GM12878 (cell line): ENCODE data around the gene MAP3K5. TPM values are rescaled to one million over a fixed set of nuclear protein-coding genes. Genes with fewer than 3 reads are reported as not detected.

Source experiments
- ATAC-seq: fragments of 200-7000 bp; cut with Tn5 transposase; 3 replicates; pipeline ENCODE4 v1.9.1; 2020; ENCODE audit warnings: mild to moderate bottlenecking, moderate library complexity
- BruUV-seq: library from RNA; stranded (reverse); fragments of 400-500 nt; replicated peaks from 2 replicates; lab custom pipeline; 2021; lab: Mats Ljungman, UMichigan
- CTCF ChIA-PET: fragments of 300-600 bp; sonication (Branson Sonifier 250); formaldehyde crosslinking; extraction: SDS; loops from one replicate; lab custom pipeline; 2021; ENCODE audit warnings: inconsistent platforms; lab: Yijun Ruan, JAX
- POLR2A ChIA-PET: fragments of 350-600 bp; formaldehyde crosslinking; extraction: SDS; loops from one replicate; lab custom pipeline; 2021; ENCODE audit warnings: inconsistent platforms; lab: Charles Lee
- RAD21 ChIA-PET: fragments of 300-600 bp; sonication (Branson Sonifier 250); formaldehyde crosslinking; loops from one replicate; lab custom pipeline; 2023; ENCODE audit warnings: antibody characterized with exemption; ENCODE audit not compliant: unreplicated experiment; lab: Charles Lee
- SMC1A ChIA-PET: fragments of 300-600 bp; sonication (Branson Sonifier 250); formaldehyde crosslinking; loops from one replicate; lab custom pipeline; 2023; ENCODE audit not compliant: unreplicated experiment, uncharacterized antibody; lab: Charles Lee
- DNase-seq: peaks from one replicate; pipeline ENCODE4 v3.0.0-alpha.2; 2011; ENCODE audit warnings: low read depth, low spot score
- FAIRE-seq: peaks from 3 replicates; lab custom pipeline; 2011; peaks lifted over from hg19 to GRCh38; lab: Jason Lieb, UNC
- H2AFZ ChIP-seq: 2 replicates; pipeline ENCODE4 v1.6.0; 2011; ENCODE audit warnings: low read depth, low read length, control low read depth; ENCODE audit not compliant: control insufficient read depth
- H3K27ac ChIP-seq: 2 replicates; pipeline ENCODE4 v1.5.1; 2011; ENCODE audit warnings: control low read depth; ENCODE audit not compliant: control insufficient read depth, insufficient read depth
- H3K27me3 ChIP-seq, 2 experiments: replicated peaks in 1 of 2; 2 replicates each; pipeline versions ENCODE4 v1.6.0 to v1.6.1; 2011; ENCODE audit warnings: low read length in 1 of 2; ENCODE audit not compliant: control insufficient read depth in 2 of 2, insufficient read depth in 2 of 2
- H3K36me3 ChIP-seq, 2 experiments: 2 replicates each; pipeline ENCODE4 v1.5.1; 2011; ENCODE audit warnings: low read length in 1 of 2; ENCODE audit not compliant: control insufficient read depth in 2 of 2, insufficient read depth in 2 of 2
- H3K4me1 ChIP-seq: 2 replicates; pipeline ENCODE4 v1.6.1; 2011; ENCODE audit warnings: mild to moderate bottlenecking, low read length, moderate library complexity, mixed read lengths; ENCODE audit not compliant: control insufficient read depth, insufficient read depth
- H3K4me2 ChIP-seq: 2 replicates; pipeline ENCODE4 v1.6.0; 2011; ENCODE audit warnings: control low read depth; ENCODE audit not compliant: control insufficient read depth, insufficient read depth
- H3K4me3 ChIP-seq: fragments of 200-600 bp; sonication (generic); 2 replicates; pipeline ENCODE4 v1.5.1; 2016
- H3K79me2 ChIP-seq: 2 replicates; pipeline ENCODE4 v1.6.0; 2011; ENCODE audit warnings: low read length; ENCODE audit not compliant: control insufficient read depth, insufficient read depth
- H3K9ac ChIP-seq: 2 replicates; pipeline ENCODE4 v1.8.0; 2011; ENCODE audit warnings: low read length, control low read depth, mixed read lengths; ENCODE audit not compliant: control insufficient read depth, insufficient read depth
- H3K9me3 ChIP-seq: replicated peaks from 3 replicates; pipeline ENCODE4 v1.5.1; 2011; ENCODE audit warnings: mild to moderate bottlenecking, low read length; ENCODE audit not compliant: control insufficient read depth, insufficient read depth
- H4K20me1 ChIP-seq: 2 replicates; pipeline ENCODE4 v1.6.0; 2011; ENCODE audit not compliant: control insufficient read depth, insufficient read depth
- BACH1 ChIP-seq: fragments of 450-650 bp; IDR thresholded peaks from 2 replicates; pipeline ENCODE4 v1.6.1; 2017; ENCODE audit warnings: mild to moderate bottlenecking, borderline replicate concordance
- BCL11A ChIP-seq: IDR thresholded peaks from 2 replicates; pipeline ENCODE4 v1.6.1; 2011; ENCODE audit warnings: low read depth, low read length
- CEBPB ChIP-seq, 2 experiments: fragments of 150-350 bp in 1 of 2; IDR thresholded peaks; 2 replicates each; pipeline ENCODE4 v1.6.1; 2012 to 2014; ENCODE audit warnings: low read depth in 2 of 2, low read length in 2 of 2, borderline replicate concordance in 1 of 2, inconsistent platforms in 1 of 2
- FOXK2 ChIP-seq: fragments of 450-650 bp; IDR thresholded peaks from 2 replicates; pipeline ENCODE4 v1.6.1; 2017; ENCODE audit warnings: mild to moderate bottlenecking, moderate library complexity
- IKZF1 ChIP-seq: fragments of 450-650 bp; conservative IDR thresholded peaks from 2 replicates; pipeline ENCODE4 v1.6.1; 2017; ENCODE audit warnings: antibody characterized with exemption, mild to moderate bottlenecking
- IRF3 ChIP-seq: fragments of 450-650 bp; IDR thresholded peaks from 2 replicates; pipeline ENCODE4 v1.6.1; 2014; ENCODE audit warnings: mild to moderate bottlenecking
- MYB ChIP-seq: fragments of 150-350 bp; IDR thresholded peaks from 2 replicates; pipeline ENCODE4 v1.6.1; 2014; ENCODE audit warnings: mild to moderate bottlenecking, low read depth, low read length, borderline replicate concordance
- NFYB ChIP-seq: IDR thresholded peaks from 2 replicates; pipeline ENCODE4 v1.6.1; 2011; ENCODE audit warnings: low read depth, mild to moderate bottlenecking, low read length, improper control_type of control experiment, moderate library complexity; ENCODE audit not compliant: insufficient read depth
- POLR2AphosphoS5 ChIP-seq: IDR thresholded peaks from 2 replicates; pipeline ENCODE4 v1.6.1; 2011; ENCODE audit warnings: mild to moderate bottlenecking, low read length, inconsistent platforms
- SMC3 ChIP-seq: IDR thresholded peaks from 2 replicates; pipeline ENCODE4 v1.6.1; 2011; ENCODE audit warnings: low read length, improper control_type of control experiment, borderline replicate concordance
- ZNF622 ChIP-seq: fragments of 450-650 bp; IDR thresholded peaks from 2 replicates; pipeline ENCODE4 v1.6.1; 2017; ENCODE audit warnings: mild to moderate bottlenecking, inconsistent platforms
- WGBS: methylation state at CpG from one replicate; pipeline ENCODE4 v1.1.6; 2016; ENCODE audit warnings: low lambda C conversion rate; ENCODE audit not compliant: insufficient replicate concordance, insufficient coverage; ENCODE audit errors: missing lambda C conversion rate; 5-methylcytosine and 5-hydroxymethylcytosine counted together
- in situ Hi-C: fragments of 300-500 bp; cut with MboI; formaldehyde crosslinking; loops from 9 replicates; pipeline ENCODE4 v1.14.3; 2018; ENCODE audit warnings: mixed read lengths
- intact Hi-C: fragments of 100-400 bp; cut with micrococcal nuclease; formaldehyde crosslinking; loops from one replicate; pipeline ENCODE4 v1.14.2; 2022; ENCODE audit not compliant: unreplicated experiment
- polyA plus RNA-seq, 11 experiments: library from polyadenylated mRNA; depleted of rRNA in 4 of 11; unstranded in 6 of 11; stranded (reverse) in 5 of 11; fragments of >200 nt; fragmentation: Nextera tagmentation in 4 of 11; fragmentation: Illumina TruSeq in 1 of 11; extraction: Ambion mirVana in 4 of 11; extraction: Trizol in 1 of 11; gene quantifications; 1 replicate in 1 of 11; 2 replicates in 10 of 11; pipeline versions ENCODE4 v1.2.1 to v1.2.3, GENCODE V29; 2011 to 2016; ENCODE audit warnings: inconsistent platforms in 2 of 11, missing spikeins in 2 of 11, low read depth in 1 of 11
- total RNA-seq, 4 experiments: library from RNA; depleted of rRNA in 3 of 4; stranded (reverse); fragments of >200 nt in 3 of 4; fragmentation: Illumina TruSeq in 1 of 4; extraction: Trizol in 1 of 4; gene quantifications; 2 replicates each; pipeline versions ENCODE4 v1.2.1 to v1.2.3, GENCODE V29; 2013 to 2021
- TF ChIP-seq, protein P1 (sequence below): IDR thresholded peaks from 2 replicates; pipeline ENCODE4 v1.6.1; 2012; ENCODE audit warnings: improper control_type of control experiment, low read depth, low read length; ENCODE audit not compliant: insufficient replicate concordance

MAP3K5 gene
- total and polyA plus RNA-seq, 10 of the 15 experiments (the other 5 are each of a cell fraction or from before 2014, with no cell fraction given): 5.4 to 34.3 (median 26.4) TPM

- no peak for TF ChIP-seq IRF3
- TF ChIP-seq BCL11A: no peak
- TF ChIP-seq SMC3: no peak
- no peak for TF ChIP-seq BACH1
- TF ChIP-seq, all 136 proteins: peak for 0
Observed at GRCh38 chr6:136592930-136593673, 199.2 kb downstream of the MAP3K5 start (continued).

- ATAC-seq (no peak), FAIRE-seq (no peak), DNase-seq (no peak)
- intact Hi-C loops (loop anchor here (5.0 kb wide), 1 partner anchor 201 kb away; the partner anchor contains the start of gene MAP3K5), in situ Hi-C loops (no loop called here)
- SMC1A ChIA-PET: interaction anchor here (1.0 kb wide), 1 partner anchor 16 kb away, joined by 3 read pairs; no protein-coding TSS in a partner anchor
- POLR2A ChIA-PET: interaction anchor here (0.5 kb wide), 1 partner anchor 59 kb away, joined by 3 read pairs; no protein-coding TSS in a partner anchor
- BruUV-seq: no TSS peak
- Histone ChIP-seq H4K20me1 (no peaks in the 10 kb centered on the region), H3K36me3 (peaks cover 12 to 35% of the 10 kb centered on the region in 2 experiments), H3K79me2 (no peaks in the 10 kb centered on the region), H3K4me2 (no peak overlapping the region), H3K9me3 (no peaks in the 10 kb centered on the region), H3K4me1 (peaks cover 13% of the 10 kb centered on the region; the same call in 1 of the 2 replicates), H3K4me3 (no peak overlapping the region), H3K27ac (no peak overlapping the region), H3K9ac (no peak overlapping the region), H3K27me3 (no peaks in the 10 kb centered on the region), H2AFZ (no peak overlapping the region)
- TF ChIP-seq IKZF1: no peak
- no peak for TF ChIP-seq FOXK2
- no peak for TF ChIP-seq MYB
- TF ChIP-seq NFYB: no peak
- no peak for TF ChIP-seq ZNF622
- no peak for TF ChIP-seq CEBPB (IDR thresholded peaks at IDR 0.05; ENCODE audit: borderline replicate concordance in 1 of 2, low read depth in 2 of 2, low read length in 2 of 2)
- TF ChIP-seq POLR2AphosphoS5: 0 out of 2 replicates have a peak, but pooled peaks have one; percentile 5
- TF ChIP-seq, protein P1, sequence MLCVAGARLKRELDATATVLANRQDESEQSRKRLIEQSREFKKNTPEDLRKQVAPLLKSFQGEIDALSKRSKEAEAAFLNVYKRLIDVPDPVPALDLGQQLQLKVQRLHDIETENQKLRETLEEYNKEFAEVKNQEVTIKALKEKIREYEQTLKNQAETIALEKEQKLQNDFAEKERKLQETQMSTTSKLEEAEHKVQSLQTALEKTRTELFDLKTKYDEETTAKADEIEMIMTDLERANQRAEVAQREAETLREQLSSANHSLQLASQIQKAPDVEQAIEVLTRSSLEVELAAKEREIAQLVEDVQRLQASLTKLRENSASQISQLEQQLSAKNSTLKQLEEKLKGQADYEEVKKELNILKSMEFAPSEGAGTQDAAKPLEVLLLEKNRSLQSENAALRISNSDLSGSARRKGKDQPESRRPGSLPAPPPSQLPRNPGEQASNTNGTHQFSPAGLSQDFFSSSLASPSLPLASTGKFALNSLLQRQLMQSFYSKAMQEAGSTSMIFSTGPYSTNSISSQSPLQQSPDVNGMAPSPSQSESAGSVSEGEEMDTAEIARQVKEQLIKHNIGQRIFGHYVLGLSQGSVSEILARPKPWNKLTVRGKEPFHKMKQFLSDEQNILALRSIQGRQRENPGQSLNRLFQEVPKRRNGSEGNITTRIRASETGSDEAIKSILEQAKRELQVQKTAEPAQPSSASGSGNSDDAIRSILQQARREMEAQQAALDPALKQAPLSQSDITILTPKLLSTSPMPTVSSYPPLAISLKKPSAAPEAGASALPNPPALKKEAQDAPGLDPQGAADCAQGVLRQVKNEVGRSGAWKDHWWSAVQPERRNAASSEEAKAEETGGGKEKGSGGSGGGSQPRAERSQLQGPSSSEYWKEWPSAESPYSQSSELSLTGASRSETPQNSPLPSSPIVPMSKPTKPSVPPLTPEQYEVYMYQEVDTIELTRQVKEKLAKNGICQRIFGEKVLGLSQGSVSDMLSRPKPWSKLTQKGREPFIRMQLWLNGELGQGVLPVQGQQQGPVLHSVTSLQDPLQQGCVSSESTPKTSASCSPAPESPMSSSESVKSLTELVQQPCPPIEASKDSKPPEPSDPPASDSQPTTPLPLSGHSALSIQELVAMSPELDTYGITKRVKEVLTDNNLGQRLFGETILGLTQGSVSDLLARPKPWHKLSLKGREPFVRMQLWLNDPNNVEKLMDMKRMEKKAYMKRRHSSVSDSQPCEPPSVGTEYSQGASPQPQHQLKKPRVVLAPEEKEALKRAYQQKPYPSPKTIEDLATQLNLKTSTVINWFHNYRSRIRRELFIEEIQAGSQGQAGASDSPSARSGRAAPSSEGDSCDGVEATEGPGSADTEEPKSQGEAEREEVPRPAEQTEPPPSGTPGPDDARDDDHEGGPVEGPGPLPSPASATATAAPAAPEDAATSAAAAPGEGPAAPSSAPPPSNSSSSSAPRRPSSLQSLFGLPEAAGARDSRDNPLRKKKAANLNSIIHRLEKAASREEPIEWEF: no peak
- 100% methylated on average over 1 of the region's 1 CpG for WGBS
- RAD21 ChIA-PET: no interaction called here
- CTCF ChIA-PET: interaction anchor here (0.5 kb wide), 1 partner anchor 1796 kb away, joined by 3 read pairs; no protein-coding TSS in a partner anchor
Observed at GRCh38 chr6:136591617-136592016, 200.7 kb downstream of the MAP3K5 start.
